Measurements from ENCODE around the gene ACE. TPM values are rescaled to one million over a fixed set of nuclear protein-coding genes. Genes with fewer than 3 reads are reported as not detected.

The ACE gene
- total RNA-seq, 1 experiment from 2014 or later = 0.76 TPM

DNA sequence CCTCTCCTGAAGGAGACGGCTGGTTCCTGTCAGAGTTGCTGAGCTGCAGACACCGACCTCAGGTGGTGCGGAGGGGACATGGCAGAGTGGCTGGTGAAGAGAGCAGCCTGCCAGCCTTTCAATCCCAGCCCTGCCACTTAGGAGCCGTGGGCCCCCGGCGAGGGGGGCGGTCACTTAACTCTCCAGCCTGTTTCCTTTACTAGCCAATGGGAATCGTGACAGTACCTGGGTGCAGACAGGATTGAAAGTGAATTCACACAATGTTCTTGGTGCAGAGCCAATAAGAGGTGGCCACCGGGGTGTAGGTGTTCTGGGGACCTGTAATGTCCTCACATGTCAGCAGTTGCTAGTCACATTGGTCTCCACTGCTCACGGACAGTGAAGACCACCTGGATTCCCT, 13.5 kb downstream of the ACE start:
- Histone ChIP-seq H3F3A (ENCODE audit: insufficient read depth, low read depth) (no peaks in the 10 kb centered on the region), H3K4me3 (no peak overlapping the region), H3K4me2 (no peak overlapping the region), H4K20me1 (ENCODE audit: insufficient read depth) (no peaks in the 10 kb centered on the region), H3K79me2 (ENCODE audit: low read depth) (no peaks in the 10 kb centered on the region), H3K9me3 (ENCODE audit: insufficient read depth, low read depth) (no peaks in the 10 kb centered on the region), H2AFZ (no peak overlapping the region), H3K36me3 (ENCODE audit: low read depth) (no peaks in the 10 kb centered on the region), H3K4me1 (replicated peaks; ENCODE audit: insufficient read depth) (no peaks in the 10 kb centered on the region), H3K27me3 (ENCODE audit: insufficient read depth, low read depth) (peaks cover 73% of the 10 kb centered on the region), H3K27ac (no peak overlapping the region), H3K9me2 (ENCODE audit: insufficient read depth) (no peaks in the 10 kb centered on the region)
- POLR2A ChIA-PET (ENCODE audit: unreplicated experiment) = no interaction called here
- CTCF ChIA-PET = no interaction called here
- intact Hi-C loops (cut with micrococcal nuclease; ENCODE audit: unreplicated experiment) = no loop called here
- DNase-seq = no peak
- no TSS peak for BruUV-seq (replicated peaks)
- TF ChIP-seq, protein P1, sequence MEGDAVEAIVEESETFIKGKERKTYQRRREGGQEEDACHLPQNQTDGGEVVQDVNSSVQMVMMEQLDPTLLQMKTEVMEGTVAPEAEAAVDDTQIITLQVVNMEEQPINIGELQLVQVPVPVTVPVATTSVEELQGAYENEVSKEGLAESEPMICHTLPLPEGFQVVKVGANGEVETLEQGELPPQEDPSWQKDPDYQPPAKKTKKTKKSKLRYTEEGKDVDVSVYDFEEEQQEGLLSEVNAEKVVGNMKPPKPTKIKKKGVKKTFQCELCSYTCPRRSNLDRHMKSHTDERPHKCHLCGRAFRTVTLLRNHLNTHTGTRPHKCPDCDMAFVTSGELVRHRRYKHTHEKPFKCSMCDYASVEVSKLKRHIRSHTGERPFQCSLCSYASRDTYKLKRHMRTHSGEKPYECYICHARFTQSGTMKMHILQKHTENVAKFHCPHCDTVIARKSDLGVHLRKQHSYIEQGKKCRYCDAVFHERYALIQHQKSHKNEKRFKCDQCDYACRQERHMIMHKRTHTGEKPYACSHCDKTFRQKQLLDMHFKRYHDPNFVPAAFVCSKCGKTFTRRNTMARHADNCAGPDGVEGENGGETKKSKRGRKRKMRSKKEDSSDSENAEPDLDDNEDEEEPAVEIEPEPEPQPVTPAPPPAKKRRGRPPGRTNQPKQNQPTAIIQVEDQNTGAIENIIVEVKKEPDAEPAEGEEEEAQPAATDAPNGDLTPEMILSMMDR (conservative IDR thresholded peaks at IDR 0.05) = no peak
- no peak for TF ChIP-seq EZH2 (IDR thresholded peaks at IDR 0.05; ENCODE audit: low read depth)

DNA sequence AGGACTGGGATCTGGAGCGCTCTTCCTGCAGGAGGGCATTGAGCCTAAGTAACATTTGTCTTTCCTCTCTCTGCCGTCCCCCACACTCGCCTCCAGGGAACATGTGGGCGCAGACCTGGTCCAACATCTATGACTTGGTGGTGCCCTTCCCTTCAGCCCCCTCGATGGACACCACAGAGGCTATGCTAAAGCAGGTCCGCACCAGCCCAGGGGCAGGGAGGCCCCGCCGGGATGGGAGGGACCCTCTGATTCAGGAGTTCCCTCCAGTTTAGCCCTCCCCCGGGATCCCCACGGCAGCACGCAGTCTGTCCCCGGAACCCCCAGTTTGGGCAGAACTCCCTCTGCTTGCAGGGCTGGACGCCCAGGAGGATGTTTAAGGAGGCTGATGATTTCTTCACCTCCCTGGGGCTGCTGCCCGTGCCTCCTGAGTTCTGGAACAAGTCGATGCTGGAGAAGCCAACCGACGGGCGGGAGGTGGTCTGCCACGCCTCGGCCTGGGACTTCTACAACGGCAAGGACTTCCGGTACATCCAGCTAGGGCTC, 14.1 kb downstream of the ACE start:
- Histone ChIP-seq H4K20me1 (ENCODE audit: insufficient read depth) (no peaks in the 10 kb centered on the region), H3K27me3 (ENCODE audit: insufficient read depth, low read depth) (peaks cover 73% of the 10 kb centered on the region), H2AFZ (no peak overlapping the region), H3K79me2 (ENCODE audit: low read depth) (no peaks in the 10 kb centered on the region), H3K4me1 (replicated peaks; ENCODE audit: insufficient read depth) (no peaks in the 10 kb centered on the region), H3K9me2 (ENCODE audit: insufficient read depth) (no peaks in the 10 kb centered on the region), H3K27ac (no peak overlapping the region), H3K9me3 (ENCODE audit: insufficient read depth, low read depth) (no peaks in the 10 kb centered on the region), H3K4me3 (no peak overlapping the region), H3K4me2 (no peak overlapping the region), H3K36me3 (ENCODE audit: low read depth) (no peaks in the 10 kb centered on the region), H3F3A (ENCODE audit: insufficient read depth, low read depth) (no peaks in the 10 kb centered on the region)
- no TSS peak for BruUV-seq (replicated peaks)
- CTCF ChIA-PET = no interaction called here
- intact Hi-C loops (cut with micrococcal nuclease; ENCODE audit: unreplicated experiment) = no loop called here
- POLR2A ChIA-PET (ENCODE audit: unreplicated experiment) = no interaction called here
- DNase-seq = no peak
- TF ChIP-seq, protein P1 (conservative IDR thresholded peaks at IDR 0.05) = no peak
- TF ChIP-seq EZH2 (IDR thresholded peaks at IDR 0.05; ENCODE audit: low read depth) = no peak

- H3K4me2 ChIP-seq = no peak overlapping the region
- H3K27ac ChIP-seq = no peak overlapping the region
- H3K9me2 ChIP-seq (ENCODE audit: insufficient read depth) = no peaks in the 10 kb centered on the region
- peaks cover 73% of the 10 kb centered on the region for H3K27me3 ChIP-seq (ENCODE audit: insufficient read depth, low read depth)
- ChIA-PET POLR2A (ENCODE audit: unreplicated experiment) (no interaction called here), CTCF (no interaction called here)
- DNase-seq = no peak
- BruUV-seq (replicated peaks) = no TSS peak
- TF ChIP-seq EZH2 (IDR thresholded peaks at IDR 0.05; ENCODE audit: low read depth) = no peak
- TF ChIP-seq, protein P1 (conservative IDR thresholded peaks at IDR 0.05) = no peak
- H3K4me3 ChIP-seq = no peak overlapping the region
- H2AFZ ChIP-seq = no peak overlapping the region
- H3F3A ChIP-seq (ENCODE audit: insufficient read depth, low read depth) = no peaks in the 10 kb centered on the region
- no peaks in the 10 kb centered on the region for H3K9me3 ChIP-seq (ENCODE audit: insufficient read depth, low read depth)
- H3K36me3 ChIP-seq (ENCODE audit: low read depth) = no peaks in the 10 kb centered on the region
- intact Hi-C loops (cut with micrococcal nuclease; ENCODE audit: unreplicated experiment) = no loop called here
- no peaks in the 10 kb centered on the region for H4K20me1 ChIP-seq (ENCODE audit: insufficient read depth)
- no peaks in the 10 kb centered on the region for H3K79me2 ChIP-seq (ENCODE audit: low read depth)
- H3K4me1 ChIP-seq (replicated peaks; ENCODE audit: insufficient read depth) = no peaks in the 10 kb centered on the region
Observed at GRCh38 chr17:63491413-63491812, 14.6 kb downstream of the ACE start.
